ENCODE measurements around the gene UBN2.
A peak's percentile ranks its signal among the peaks of the same experiment; 100 is the strongest.
"Not testable (repeated sequence)": the region's sequence is repeated elsewhere in the genome, so short reads cannot be mapped to it uniquely, and the experiment has no call there.

Gene UBN2

DNA sequence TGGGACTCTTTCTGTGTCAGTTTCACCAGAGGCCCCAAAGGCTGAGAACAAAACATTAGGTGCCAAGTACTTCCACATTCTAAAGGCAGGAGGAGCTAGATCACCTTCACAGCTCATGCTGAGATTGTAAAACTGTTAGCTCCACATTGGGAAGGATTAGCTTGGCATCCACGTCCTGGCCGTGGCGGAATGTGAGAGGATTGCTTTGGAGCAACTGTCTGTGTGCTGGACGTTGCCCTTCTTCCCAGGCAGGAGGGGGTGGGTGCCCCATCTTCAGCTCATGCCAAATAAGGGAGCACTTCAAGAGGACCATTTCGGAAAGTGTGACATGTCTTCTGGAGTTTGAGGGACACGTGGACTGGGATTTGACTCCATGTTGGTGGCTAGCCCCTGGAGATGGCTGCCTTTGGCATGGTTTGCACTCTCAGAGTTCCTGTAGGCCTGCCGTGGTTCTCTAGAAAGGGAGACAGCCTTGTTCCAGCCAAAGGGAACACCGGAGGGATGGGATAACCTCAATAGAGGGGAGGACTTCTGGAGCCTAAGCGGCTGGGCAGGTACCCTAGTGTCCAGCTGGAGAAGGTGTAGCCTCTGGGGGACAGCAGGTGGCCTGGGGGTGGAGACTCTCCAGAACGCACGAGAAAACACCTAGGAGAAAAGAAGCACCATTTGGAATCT, 90.2 kb downstream of the UBN2 start:
- H3K27me3 ChIP-seq (ENCODE audit: insufficient read depth, low read length, poor library complexity, severe bottlenecking), result no peaks in the 10 kb centered on the region
- no peaks in the 10 kb centered on the region for H3K79me2 ChIP-seq (ENCODE audit: insufficient read depth, low read length)
- no peaks in the 10 kb centered on the region for H3K4me1 ChIP-seq (ENCODE audit: insufficient read depth, low read length, poor library complexity, severe bottlenecking)
- H3K4me3 ChIP-seq (ENCODE audit: low read length, poor library complexity, severe bottlenecking), result no peak overlapping the region
- H4K20me1 ChIP-seq (ENCODE audit: insufficient read depth, low read length, poor library complexity, severe bottlenecking), result no peaks in the 10 kb centered on the region
- H3K9me3 ChIP-seq (ENCODE audit: insufficient read depth, low read depth, low read length), result no peaks in the 10 kb centered on the region
- no peak overlapping the region for H3K9ac ChIP-seq (ENCODE audit: low read depth, low read length, poor library complexity, severe bottlenecking)
- no peaks in the 10 kb centered on the region for H3K9me2 ChIP-seq (replicated peaks; ENCODE audit: low read depth, low read length)
- H2AFZ ChIP-seq (ENCODE audit: low read length), result no peak overlapping the region
- no peak overlapping the region for H3K4me2 ChIP-seq (ENCODE audit: low read depth, low read length, poor library complexity, severe bottlenecking)
- TF ChIP-seq EZH2phosphoT487 (IDR thresholded peaks at IDR 0.05; ENCODE audit: borderline replicate concordance) (no peak), CTCF (conservative IDR thresholded peaks at IDR 0.05; ENCODE audit: low read length) (peak; percentile 56)
- no peaks in the 10 kb centered on the region for H3K36me3 ChIP-seq (ENCODE audit: insufficient read depth, low read length)
- H3F3A ChIP-seq (ENCODE audit: low read depth), result no peaks in the 10 kb centered on the region

- not testable (repeated sequence) for H3K27me3 ChIP-seq (ENCODE audit: insufficient read depth, low read length, poor library complexity, severe bottlenecking); H3K36me3 ChIP-seq (ENCODE audit: insufficient read depth, low read length); H2AFZ ChIP-seq (ENCODE audit: low read length); H3F3A ChIP-seq (ENCODE audit: low read depth); H3K4me2 ChIP-seq (ENCODE audit: low read depth, low read length, poor library complexity, severe bottlenecking); H3K9me3 ChIP-seq (ENCODE audit: insufficient read depth, low read depth, low read length); H4K20me1 ChIP-seq (ENCODE audit: insufficient read depth, low read length, poor library complexity, severe bottlenecking); H3K79me2 ChIP-seq (ENCODE audit: insufficient read depth, low read length); H3K4me1 ChIP-seq (ENCODE audit: insufficient read depth, low read length, poor library complexity, severe bottlenecking); H3K4me3 ChIP-seq (ENCODE audit: low read length, poor library complexity, severe bottlenecking); H3K9ac ChIP-seq (ENCODE audit: low read depth, low read length, poor library complexity, severe bottlenecking); H3K9me2 ChIP-seq (replicated peaks; ENCODE audit: low read depth, low read length)
Measured at GRCh38 chr7:139324709-139325108, 93.7 kb downstream of the UBN2 start.

DNA sequence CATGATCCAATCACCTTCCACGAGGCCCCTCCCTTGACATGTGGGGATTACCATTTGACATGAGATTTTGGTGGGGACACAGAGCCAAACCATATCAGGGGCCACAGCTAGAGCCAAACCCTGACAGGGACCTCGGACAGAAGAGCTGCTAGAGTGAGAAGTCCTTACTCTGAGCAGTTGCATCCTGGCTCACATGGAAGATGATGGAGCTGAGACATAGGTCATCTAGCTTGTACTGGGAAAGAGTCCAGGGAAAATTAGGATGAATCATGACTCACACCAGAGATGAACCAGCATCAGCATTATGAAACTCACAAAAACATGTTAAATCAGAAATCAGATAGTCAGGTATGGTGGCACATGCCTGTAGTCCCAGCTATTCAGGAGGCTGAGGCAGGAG, 97.3 kb downstream of the UBN2 start:
- Histone ChIP-seq H3K4me2 (ENCODE audit: low read depth, low read length, poor library complexity, severe bottlenecking) (no peak overlapping the region), H3K4me3 (ENCODE audit: low read length, poor library complexity, severe bottlenecking) (no peak overlapping the region), H3K9me3 (ENCODE audit: insufficient read depth, low read depth, low read length) (no peaks in the 10 kb centered on the region), H4K20me1 (ENCODE audit: insufficient read depth, low read length, poor library complexity, severe bottlenecking) (no peaks in the 10 kb centered on the region), H3F3A (ENCODE audit: low read depth) (no peaks in the 10 kb centered on the region), H3K36me3 (ENCODE audit: insufficient read depth, low read length) (no peaks in the 10 kb centered on the region), H3K4me1 (ENCODE audit: insufficient read depth, low read length, poor library complexity, severe bottlenecking) (peaks cover 14% of the 10 kb centered on the region), H3K79me2 (ENCODE audit: insufficient read depth, low read length) (no peaks in the 10 kb centered on the region), H3K27me3 (ENCODE audit: insufficient read depth, low read length, poor library complexity, severe bottlenecking) (no peaks in the 10 kb centered on the region), H3K9me2 (replicated peaks; ENCODE audit: low read depth, low read length) (no peaks in the 10 kb centered on the region), H3K9ac (ENCODE audit: low read depth, low read length, poor library complexity, severe bottlenecking) (no peak overlapping the region), H2AFZ (ENCODE audit: low read length) (no peak overlapping the region)
- TF ChIP-seq CTCF (conservative IDR thresholded peaks at IDR 0.05; ENCODE audit: low read length) (no peak), EZH2phosphoT487 (IDR thresholded peaks at IDR 0.05; ENCODE audit: borderline replicate concordance) (no peak)

DNA sequence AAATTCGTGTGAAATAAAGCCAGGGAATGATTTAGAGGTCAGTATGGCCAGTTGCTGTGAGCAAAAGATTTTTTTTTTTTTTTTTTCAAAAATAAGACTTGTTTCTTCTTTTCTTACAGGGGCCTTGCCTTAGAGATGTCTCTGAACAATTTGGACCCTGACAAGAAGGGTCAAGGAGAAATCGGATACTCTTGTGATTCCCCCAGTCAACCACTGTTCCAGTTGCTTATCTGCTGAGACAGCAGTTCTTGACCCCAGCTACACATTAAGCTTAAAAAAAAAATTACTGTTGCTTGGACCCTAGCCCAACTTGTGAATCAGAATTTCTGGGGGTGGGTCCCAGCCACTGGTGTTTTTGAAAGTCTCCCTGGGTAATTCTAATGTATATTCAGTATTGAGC, 98.1 kb downstream of the UBN2 start:
- no peaks in the 10 kb centered on the region for H3K9me2 ChIP-seq (replicated peaks; ENCODE audit: low read depth, low read length)
- no peaks in the 10 kb centered on the region for H3K79me2 ChIP-seq (ENCODE audit: insufficient read depth, low read length)
- H3K9me3 ChIP-seq (ENCODE audit: insufficient read depth, low read depth, low read length), result no peaks in the 10 kb centered on the region
- H4K20me1 ChIP-seq (ENCODE audit: insufficient read depth, low read length, poor library complexity, severe bottlenecking), result no peaks in the 10 kb centered on the region
- peaks cover 14% of the 10 kb centered on the region for H3K4me1 ChIP-seq (ENCODE audit: insufficient read depth, low read length, poor library complexity, severe bottlenecking)
- H3K4me2 ChIP-seq (ENCODE audit: low read depth, low read length, poor library complexity, severe bottlenecking), result no peak overlapping the region
- no peak overlapping the region for H3K9ac ChIP-seq (ENCODE audit: low read depth, low read length, poor library complexity, severe bottlenecking)
- H3K27me3 ChIP-seq (ENCODE audit: insufficient read depth, low read length, poor library complexity, severe bottlenecking), result no peaks in the 10 kb centered on the region
- no peaks in the 10 kb centered on the region for H3K36me3 ChIP-seq (ENCODE audit: insufficient read depth, low read length)
- H2AFZ ChIP-seq (ENCODE audit: low read length), result no peak overlapping the region
- no peaks in the 10 kb centered on the region for H3F3A ChIP-seq (ENCODE audit: low read depth)
- TF ChIP-seq CTCF (conservative IDR thresholded peaks at IDR 0.05; ENCODE audit: low read length) (no peak), EZH2phosphoT487 (IDR thresholded peaks at IDR 0.05; ENCODE audit: borderline replicate concordance) (no peak)
- no peak overlapping the region for H3K4me3 ChIP-seq (ENCODE audit: low read length, poor library complexity, severe bottlenecking)
